NAMALWA (cell line): ENCODE measurements around the gene NUB1.
"Not testable (repeated sequence)": the region's sequence is repeated elsewhere in the genome, so short reads cannot be mapped to it uniquely, and the experiment has no call there.

Experiments
- DNase-seq: peaks from one replicate; pipeline ENCODE4 v3.0.0-alpha.2; 2015; ENCODE audit warnings: low spot score

NUB1 gene, protein sequence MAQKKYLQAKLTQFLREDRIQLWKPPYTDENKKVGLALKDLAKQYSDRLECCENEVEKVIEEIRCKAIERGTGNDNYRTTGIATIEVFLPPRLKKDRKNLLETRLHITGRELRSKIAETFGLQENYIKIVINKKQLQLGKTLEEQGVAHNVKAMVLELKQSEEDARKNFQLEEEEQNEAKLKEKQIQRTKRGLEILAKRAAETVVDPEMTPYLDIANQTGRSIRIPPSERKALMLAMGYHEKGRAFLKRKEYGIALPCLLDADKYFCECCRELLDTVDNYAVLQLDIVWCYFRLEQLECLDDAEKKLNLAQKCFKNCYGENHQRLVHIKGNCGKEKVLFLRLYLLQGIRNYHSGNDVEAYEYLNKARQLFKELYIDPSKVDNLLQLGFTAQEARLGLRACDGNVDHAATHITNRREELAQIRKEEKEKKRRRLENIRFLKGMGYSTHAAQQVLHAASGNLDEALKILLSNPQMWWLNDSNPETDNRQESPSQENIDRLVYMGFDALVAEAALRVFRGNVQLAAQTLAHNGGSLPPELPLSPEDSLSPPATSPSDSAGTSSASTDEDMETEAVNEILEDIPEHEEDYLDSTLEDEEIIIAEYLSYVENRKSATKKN

DNA sequence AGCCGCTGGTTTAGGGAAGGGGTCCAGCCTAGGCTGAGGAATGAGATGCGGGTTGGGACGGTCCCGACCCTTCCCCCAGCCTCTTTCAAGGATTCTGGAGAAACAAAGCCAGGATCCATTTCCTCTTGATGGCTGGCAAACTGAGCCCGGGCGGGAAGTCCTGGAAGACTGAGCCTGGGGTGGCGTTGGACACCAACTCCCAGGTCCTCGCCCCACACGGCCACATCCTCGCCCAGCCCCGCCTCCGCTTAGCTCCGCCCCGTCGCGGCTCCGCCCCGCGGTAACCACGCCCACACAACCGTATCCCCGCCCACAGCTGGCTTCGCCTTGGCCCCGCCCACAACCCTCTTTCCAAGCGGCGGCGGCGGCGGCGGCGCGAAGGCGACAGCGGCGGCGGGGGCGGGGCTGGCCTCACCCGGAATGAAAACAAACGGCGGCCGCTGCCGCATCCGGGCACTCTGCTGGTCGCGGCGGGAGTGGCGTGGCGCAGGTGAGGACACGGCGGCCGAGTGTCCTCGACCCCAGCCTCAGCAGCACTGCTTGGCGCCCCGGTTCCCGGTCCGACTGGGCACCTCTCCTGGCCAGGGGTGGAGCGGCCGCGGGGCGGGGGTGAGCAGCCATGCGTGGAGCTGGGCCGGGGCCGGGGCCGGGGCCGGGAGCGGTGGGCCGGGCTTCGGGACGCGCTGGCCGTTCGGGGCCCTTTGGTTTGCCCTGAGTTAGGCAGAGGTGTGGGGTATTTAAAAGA, at the start of gene NUB1:
Gene NUB1 (plus strand): TSS at position 456 of the 745 bp plus-strand sequence. CDS start 3,538 bp downstream, outside the sequence.
- DNase-seq = peak; percentile 93

DNA sequence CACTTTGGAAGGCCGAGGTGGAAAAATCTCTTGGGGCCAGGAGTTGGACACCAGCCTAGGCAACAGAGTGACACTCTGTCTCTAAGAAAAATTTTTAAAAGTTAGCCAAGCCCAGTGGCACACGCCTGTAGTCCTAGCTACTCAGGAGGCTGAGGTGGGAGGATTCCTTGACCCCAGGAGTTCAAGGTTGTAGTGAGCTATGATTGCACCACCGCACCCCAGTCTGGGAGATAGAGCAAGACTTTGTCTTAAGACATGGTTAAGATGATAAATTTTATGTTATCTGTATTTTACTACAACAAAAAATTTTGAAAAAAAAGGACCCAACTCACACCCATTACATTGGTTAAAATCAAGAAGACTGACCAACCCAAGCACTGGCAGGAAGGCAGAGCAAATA, 48.8 kb upstream of the NUB1 start:
- DNase-seq = no peak

GRCh38 chr7:151296202-151296992, 45.2 kb upstream of the NUB1 start:
- no peak for DNase-seq

GRCh38 chr7:151298765-151299164, 42.8 kb upstream of the NUB1 start:
- DNase-seq = no peak

DNA sequence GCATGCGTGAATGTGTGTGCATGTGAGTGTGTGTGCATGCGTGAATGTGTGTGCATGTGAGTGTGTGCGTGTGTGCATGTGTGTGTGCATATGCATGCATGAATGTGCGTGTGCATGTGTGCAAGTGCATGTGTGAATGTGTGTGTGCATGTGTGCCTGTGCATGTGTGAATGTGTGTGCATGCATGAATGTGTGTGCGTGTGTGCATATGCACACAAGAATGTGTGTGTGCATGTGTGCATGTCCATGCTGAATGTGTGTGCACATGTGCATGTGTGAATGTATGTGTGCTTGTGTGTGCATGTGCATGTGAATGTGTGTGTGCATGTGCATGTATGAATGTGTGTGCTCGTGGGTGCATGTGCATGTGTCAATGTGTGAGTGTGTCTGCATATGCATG, 42.1 kb upstream of the NUB1 start:
- no peak for DNase-seq

DNA sequence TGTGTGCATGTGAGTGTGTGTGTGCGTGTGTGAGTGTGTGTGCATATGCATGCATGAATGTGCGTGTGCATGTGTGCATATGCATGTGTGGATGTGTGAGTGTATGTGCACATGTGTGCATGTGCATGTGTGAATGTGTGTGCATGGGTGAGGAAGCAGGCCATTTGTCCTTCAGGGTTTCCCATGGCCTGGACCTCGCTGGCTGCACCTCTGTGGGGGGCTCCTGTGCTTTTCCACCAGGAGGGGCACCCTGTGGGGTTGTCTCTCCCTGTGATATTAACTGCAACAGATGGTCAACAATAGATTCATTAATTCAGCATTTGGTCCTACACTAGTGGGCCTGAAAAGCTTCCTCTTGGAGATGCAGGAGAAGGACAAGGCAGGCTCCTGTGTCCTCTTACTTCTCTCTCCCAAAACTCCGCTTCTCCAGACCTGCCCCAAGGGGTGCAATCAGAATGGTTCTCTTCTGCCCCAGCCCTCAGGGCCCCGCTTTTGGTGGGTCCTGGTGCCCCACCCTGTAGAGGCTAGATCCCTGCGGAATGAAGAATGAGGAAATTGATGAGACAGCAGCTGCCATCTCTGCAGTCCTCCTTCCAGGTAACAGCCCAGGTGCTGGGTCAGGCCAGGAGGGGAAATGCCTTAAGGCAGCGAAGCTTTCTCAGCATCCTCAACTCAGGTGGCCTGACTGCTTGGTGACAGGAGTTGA, 41.5 kb upstream of the NUB1 start:
- no peak for DNase-seq

DNA sequence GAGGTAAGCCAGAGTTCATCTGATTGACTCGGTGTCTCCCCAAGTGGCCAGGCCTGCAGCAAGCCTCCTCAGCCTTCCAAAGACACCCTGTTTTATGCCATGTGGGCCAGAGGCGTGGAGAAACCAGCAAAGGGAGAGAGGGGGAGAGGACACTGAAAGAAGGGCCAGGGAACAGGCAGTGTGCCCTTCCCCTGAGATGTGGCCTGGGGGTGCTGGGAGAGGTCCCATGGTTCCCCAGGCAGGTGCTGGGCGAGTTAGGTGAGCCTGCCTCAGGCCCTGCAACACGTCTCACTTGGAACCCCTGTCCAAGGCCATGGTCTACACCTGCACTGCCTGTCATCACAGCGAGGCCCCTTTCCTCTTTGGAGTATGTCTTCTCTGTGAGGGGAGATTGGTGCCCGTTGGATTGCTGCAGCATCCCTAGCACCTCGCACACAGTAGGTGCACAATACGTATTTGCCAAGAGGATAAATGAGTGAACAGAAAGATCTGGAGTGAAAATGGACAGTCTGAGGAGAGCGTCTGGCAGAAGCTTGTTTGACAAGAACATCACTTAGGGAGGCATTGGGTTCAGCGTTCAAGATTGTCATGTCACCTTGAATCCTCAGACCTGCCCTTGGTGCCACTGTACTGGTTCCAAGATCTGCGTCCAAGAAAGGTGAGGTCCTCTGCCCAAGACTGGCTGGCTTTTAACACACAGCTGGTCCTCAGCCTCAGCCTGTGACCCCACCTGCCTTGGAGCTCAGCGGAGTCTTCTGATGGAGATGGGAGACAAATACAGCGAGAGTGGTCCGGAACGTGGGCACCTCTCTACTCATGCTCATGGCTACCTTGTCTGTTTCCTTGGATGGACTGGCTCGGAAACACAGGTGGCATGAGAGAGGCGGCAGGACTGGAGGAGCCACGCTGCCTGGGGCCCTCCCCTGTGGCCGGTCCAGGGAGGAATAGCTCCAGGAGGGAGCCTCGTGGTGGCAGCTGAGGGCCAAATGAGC, 39.8 kb upstream of the NUB1 start:
- DNase-seq = no peak

DNA sequence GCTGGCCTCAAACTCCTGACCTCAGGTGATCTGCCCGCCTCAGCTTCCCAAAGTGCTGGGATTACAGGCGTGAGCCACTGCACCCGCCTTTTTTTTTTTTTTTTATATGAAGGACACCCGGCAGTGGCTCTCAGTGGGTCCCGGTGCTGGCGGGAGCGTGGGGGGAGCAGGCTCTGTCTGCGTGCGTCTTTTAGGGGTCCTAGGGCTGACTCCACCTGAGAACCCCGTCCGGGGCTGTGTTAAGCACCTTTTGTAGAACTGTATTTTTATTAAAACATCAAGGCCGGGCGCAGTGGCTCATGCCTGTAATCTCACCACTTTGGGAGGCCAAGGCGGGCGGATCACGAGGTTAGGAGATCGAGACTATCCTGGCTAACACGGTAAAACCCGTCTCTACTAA, 37.4 kb upstream of the NUB1 start:
- not testable (repeated sequence) for DNase-seq

DNA sequence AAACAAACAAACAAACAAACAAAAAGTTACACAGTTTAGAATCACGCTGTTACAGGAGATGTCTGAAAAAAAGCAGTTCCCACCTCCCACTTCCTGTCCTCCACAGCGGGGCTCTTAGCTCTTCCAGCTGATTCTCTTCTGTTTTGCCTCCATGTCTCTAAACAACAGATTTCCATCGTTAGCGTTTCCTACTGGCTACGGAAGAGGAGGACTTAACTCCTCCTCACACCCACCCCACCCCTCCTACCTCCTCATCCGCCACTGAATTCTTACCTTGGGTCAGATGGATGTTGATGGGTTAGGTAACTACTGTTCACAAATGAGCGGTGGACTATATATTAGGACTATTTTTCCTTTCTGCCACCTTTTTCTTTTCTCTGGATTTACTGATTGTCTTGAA, 36.8 kb upstream of the NUB1 start:
- no peak for DNase-seq

DNA sequence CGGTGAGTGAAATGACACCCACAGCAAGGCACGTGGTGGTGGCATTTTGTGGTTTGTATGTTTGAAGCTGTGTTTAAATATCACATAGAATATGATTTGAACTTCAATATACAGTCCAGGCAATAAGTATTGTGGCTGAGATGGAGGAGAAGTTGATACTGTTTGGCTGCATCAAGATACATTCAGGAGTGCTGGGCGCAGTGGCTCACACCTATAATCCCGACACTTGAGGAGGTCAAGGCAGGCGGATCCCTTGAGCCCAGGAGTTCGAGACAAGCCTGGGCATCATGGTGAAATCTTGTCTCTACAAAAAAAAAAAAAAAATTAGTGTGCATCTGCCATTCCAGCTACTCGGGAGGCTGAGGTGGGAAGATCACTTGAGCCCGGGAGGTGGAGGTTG, 35.2 kb upstream of the NUB1 start:
- DNase-seq = no peak

DNA sequence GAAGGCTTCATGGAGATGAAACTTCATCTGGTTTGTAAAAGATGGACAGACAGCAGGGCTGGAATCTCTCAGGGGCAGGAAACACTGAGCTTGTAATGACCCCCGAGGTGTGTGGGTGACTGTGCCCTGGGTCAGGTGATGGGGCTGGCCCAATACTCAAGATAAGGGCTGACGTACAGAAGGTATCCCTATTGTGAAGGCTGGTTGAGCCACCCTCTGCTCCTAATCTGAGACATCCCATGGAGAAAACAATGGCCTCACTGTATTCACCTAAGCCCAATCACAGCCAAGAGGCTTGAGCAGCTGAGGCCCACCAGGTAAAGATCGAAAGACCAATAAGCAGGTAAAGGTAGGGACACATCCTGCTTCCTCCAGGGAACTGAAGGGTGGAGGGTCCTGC, 34.8 kb upstream of the NUB1 start:
- no peak for DNase-seq

DNA sequence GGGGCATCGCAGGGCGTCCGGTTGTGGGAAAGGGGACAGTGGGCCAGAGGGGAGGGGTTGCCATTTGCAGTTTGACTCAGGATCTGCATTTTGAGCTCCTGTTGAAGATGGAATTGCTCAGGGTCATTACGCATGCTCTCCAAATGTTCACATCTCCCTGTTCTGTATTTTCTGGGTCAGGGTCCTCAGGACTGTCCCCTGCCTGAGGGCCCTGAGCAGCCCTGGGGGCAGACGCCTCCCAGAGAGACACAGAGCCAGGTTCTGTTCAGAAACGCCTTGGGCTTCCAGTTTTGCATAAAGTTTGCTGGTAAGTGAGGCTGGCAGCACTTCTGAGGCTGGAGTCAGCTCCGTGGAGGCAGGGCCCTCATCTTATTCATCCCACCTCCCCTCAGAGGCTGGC, 34.1 kb upstream of the NUB1 start:
- no peak for DNase-seq

DNA sequence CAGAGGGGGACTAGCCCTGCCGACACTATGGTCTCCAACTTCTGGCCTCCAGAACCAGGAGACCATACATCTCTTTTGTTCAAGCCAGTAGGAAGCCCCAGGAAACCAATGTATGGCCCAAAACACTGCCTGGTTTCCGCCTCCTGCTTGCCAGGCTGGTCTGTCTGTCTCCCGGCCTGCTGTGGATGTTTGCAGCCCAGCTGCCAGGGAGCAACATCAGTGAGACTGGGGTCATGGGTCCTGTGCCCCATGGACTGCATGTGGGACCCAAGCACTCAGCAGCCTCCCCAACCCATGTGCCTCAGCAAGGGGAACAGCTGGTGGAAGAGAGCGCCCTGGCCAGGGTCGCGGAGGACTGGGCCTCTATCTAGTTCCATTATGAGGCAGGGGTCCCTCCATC, 33.4 kb upstream of the NUB1 start:
- DNase-seq = no peak

- DNase-seq = no peak
These were observed 32.8 kb upstream of the NUB1 start for GRCh38 chr7:151308791-151309190.

DNA sequence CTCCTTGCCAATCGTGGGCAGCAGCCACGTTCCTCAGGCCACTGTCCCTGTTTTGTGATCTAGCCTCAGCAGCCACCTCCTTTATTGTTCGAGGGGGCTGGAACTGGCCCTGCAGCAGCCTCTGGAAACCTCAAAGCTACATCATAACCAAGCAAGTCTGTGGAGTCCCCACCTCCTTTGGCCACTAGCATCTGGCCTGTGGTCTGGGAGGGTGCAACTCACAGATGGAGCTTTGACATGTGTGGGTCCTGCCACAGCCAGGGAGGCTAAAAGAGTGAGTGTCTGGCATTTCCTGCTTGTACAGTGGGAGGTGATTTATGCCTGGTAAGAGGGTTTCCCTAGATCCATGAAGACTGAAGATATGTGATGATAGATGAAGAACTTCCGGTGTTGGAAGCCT, 32.3 kb upstream of the NUB1 start:
- no peak for DNase-seq

DNA sequence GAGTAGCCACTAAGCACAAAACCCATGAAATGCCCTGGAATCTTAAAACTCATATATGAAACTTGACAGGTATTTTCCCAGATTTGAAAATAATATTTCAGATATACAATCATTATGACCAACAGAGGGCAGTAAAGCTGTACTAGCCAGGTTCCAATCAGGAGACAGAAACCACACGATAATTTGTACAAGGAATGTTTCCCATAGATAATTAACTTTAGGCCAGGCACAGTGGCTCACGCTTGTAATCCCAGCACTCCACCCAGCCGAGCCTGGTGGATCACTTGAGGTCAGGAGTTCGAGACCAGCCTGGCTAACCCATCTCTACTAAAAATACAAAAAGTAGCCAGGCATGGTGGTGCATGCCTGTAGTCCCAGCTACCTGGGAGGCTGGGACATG, 31.0 kb upstream of the NUB1 start:
- peak; percentile 54 for DNase-seq

- peak; percentile 92 for DNase-seq
These were observed 30.2 kb upstream of the NUB1 start for GRCh38 chr7:151311294-151311864.

GRCh38 chr7:151312356-151312755, 29.3 kb upstream of the NUB1 start:
- no peak for DNase-seq

- no peak for DNase-seq
These were observed 28.5 kb upstream of the NUB1 start for GRCh38 chr7:151312831-151313809.
